BE2C (cell line): ENCODE measurements around the gene STK16.

Experiments
- DNase-seq: peaks from one replicate; pipeline ENCODE4 v3.0.0-alpha.2; 2020
- H3K27me3 ChIP-seq: fragments of 250-450 bp; sonication (Bioruptor Pico); 2 replicates; pipeline ENCODE4 v1.5.1; 2020; ENCODE audit warnings: mild to moderate bottlenecking
- H3K36me3 ChIP-seq: fragments of 250-450 bp; sonication (Bioruptor Pico); 2 replicates; pipeline ENCODE4 v1.5.1; 2020; ENCODE audit warnings: mild to moderate bottlenecking
- H3K4me1 ChIP-seq: fragments of 250-450 bp; sonication (Bioruptor Pico); 2 replicates; pipeline ENCODE4 v1.5.1; 2020
- H3K4me3 ChIP-seq: 2 replicates; pipeline ENCODE4 v1.5.1; 2011; ENCODE audit warnings: low read depth, low read length
- H3K9me3 ChIP-seq: fragments of 250-450 bp; sonication (Bioruptor Pico); 2 replicates; pipeline ENCODE4 v1.5.1; 2020
- CTCF ChIP-seq: IDR thresholded peaks from 2 replicates; pipeline ENCODE4 v1.5.1; 2012; ENCODE audit warnings: mild to moderate bottlenecking, low read depth, low read length

STK16 gene

GRCh38 chr2:219279151-219279915, 34.1 kb downstream of the STK16 start, which contains the start of gene DNAJB2:
TSS of gene DNAJB2 (plus strand) at chr2:219279366. CDS start at chr2:219279834, 468 bp downstream.
- Histone ChIP-seq H3K9me3 (no peaks in the 10 kb centered on the region), H3K4me3 (peak within 1 kb of the TSS; percentile 63), H3K36me3 (no peaks in the 10 kb centered on the region), H3K4me1 (peaks cover 11% of the 10 kb centered on the region), H3K27me3 (no peaks in the 10 kb centered on the region)
- DNase-seq, result peak; percentile 99
- TF ChIP-seq CTCF, result no peak

- no peaks in the 10 kb centered on the region for H3K9me3 ChIP-seq
- TF ChIP-seq CTCF, result no peak
- H3K4me3 ChIP-seq, result peak overlapping the region; percentile 63
- no peaks in the 10 kb centered on the region for H3K27me3 ChIP-seq
- H3K4me1 ChIP-seq, result peaks cover 11% of the 10 kb centered on the region
- H3K36me3 ChIP-seq, result no peaks in the 10 kb centered on the region
- no peak for DNase-seq
Observed at GRCh38 chr2:219279916-219280516, 34.7 kb downstream of the STK16 start.

GRCh38 chr2:219280651-219281050, 35.4 kb downstream of the STK16 start:
- no peaks in the 10 kb centered on the region for H3K27me3 ChIP-seq
- no peaks in the 10 kb centered on the region for H3K9me3 ChIP-seq
- TF ChIP-seq CTCF, result no peak
- no peak overlapping the region for H3K4me3 ChIP-seq
- no peak for DNase-seq
- H3K4me1 ChIP-seq, result peaks cover 11% of the 10 kb centered on the region
- H3K36me3 ChIP-seq, result no peaks in the 10 kb centered on the region

- TF ChIP-seq CTCF, result no peak
- no peak for DNase-seq
- H3K36me3 ChIP-seq, result no peaks in the 10 kb centered on the region
- H3K4me1 ChIP-seq, result peaks cover 11% of the 10 kb centered on the region
- no peaks in the 10 kb centered on the region for H3K9me3 ChIP-seq
- H3K4me3 ChIP-seq, result no peak overlapping the region
- H3K27me3 ChIP-seq, result no peaks in the 10 kb centered on the region
Observed at GRCh38 chr2:219281588-219281987, 36.3 kb downstream of the STK16 start.

GRCh38 chr2:219282375-219282774, 37.1 kb downstream of the STK16 start:
- no peaks in the 10 kb centered on the region for H3K27me3 ChIP-seq
- H3K9me3 ChIP-seq, result no peaks in the 10 kb centered on the region
- H3K4me3 ChIP-seq, result no peak overlapping the region
- H3K36me3 ChIP-seq, result no peaks in the 10 kb centered on the region; the same call in 1 of the 2 replicates
- peaks cover 11% of the 10 kb centered on the region for H3K4me1 ChIP-seq
- no peak for DNase-seq
- TF ChIP-seq CTCF, result no peak
